ENCODE measurements around the gene MTAP.

The MTAP gene

GRCh38 chr9:21758540-21758939 lies 43.9 kb upstream of the MTAP start:
- no peak for TF ChIP-seq POLR2AphosphoS5 (IDR thresholded peaks at IDR 0.05; ENCODE audit: low read depth)
- TF ChIP-seq GABPA (IDR thresholded peaks at IDR 0.05; ENCODE audit: low read depth) = no peak
- TF ChIP-seq REST (IDR thresholded peaks at IDR 0.05; ENCODE audit: insufficient replicate concordance, low read depth) = no peak
- no peak for TF ChIP-seq CTCF (IDR thresholded peaks at IDR 0.05; ENCODE audit: insufficient read depth, low read length)
- no peak for TF ChIP-seq SPI1 (IDR thresholded peaks at IDR 0.05; ENCODE audit: borderline replicate concordance, low read depth)
- Histone ChIP-seq H3K27ac (replicated peaks) (no peak overlapping the region), H3K4me3 (replicated peaks; ENCODE audit: insufficient read depth, low read length) (no peak overlapping the region), H3K27me3 (ENCODE audit: insufficient read depth, poor library complexity, severe bottlenecking) (no peaks in the 10 kb centered on the region)
- DNase-seq (ENCODE audit: low read depth in 1 of 2, low spot score in 1 of 2) = no peak

GRCh38 chr9:21761309-21761901 lies 41.0 kb upstream of the MTAP start:
- Histone ChIP-seq H3K27me3 (ENCODE audit: insufficient read depth, poor library complexity, severe bottlenecking) (no peaks in the 10 kb centered on the region), H3K27ac (replicated peaks) (no peak overlapping the region), H3K4me3 (replicated peaks; ENCODE audit: insufficient read depth, low read length) (no peak overlapping the region)
- no peak for TF ChIP-seq GABPA (IDR thresholded peaks at IDR 0.05; ENCODE audit: low read depth)
- no peak for TF ChIP-seq POLR2AphosphoS5 (IDR thresholded peaks at IDR 0.05; ENCODE audit: low read depth)
- no peak for TF ChIP-seq REST (IDR thresholded peaks at IDR 0.05; ENCODE audit: insufficient replicate concordance, low read depth)
- TF ChIP-seq SPI1 (IDR thresholded peaks at IDR 0.05; ENCODE audit: borderline replicate concordance, low read depth) = no peak
- no peak for TF ChIP-seq CTCF (IDR thresholded peaks at IDR 0.05; ENCODE audit: insufficient read depth, low read length)
- DNase-seq (ENCODE audit: low read depth in 1 of 2, low spot score in 1 of 2) = no peak

GRCh38 chr9:21762064-21762463 lies 40.4 kb upstream of the MTAP start:
- DNase-seq (ENCODE audit: low read depth in 1 of 2, low spot score in 1 of 2) = no peak
- Histone ChIP-seq H3K27ac (replicated peaks) (no peak overlapping the region), H3K27me3 (ENCODE audit: insufficient read depth, poor library complexity, severe bottlenecking) (no peaks in the 10 kb centered on the region), H3K4me3 (replicated peaks; ENCODE audit: insufficient read depth, low read length) (no peak overlapping the region)
- no peak for TF ChIP-seq GABPA (IDR thresholded peaks at IDR 0.05; ENCODE audit: low read depth)
- no peak for TF ChIP-seq REST (IDR thresholded peaks at IDR 0.05; ENCODE audit: insufficient replicate concordance, low read depth)

Measured in HL-60 (cell line).